Osteocyte (in vitro differentiated cells): ENCODE measurements around the gene NCSTN. TPM values are rescaled to one million over a fixed set of nuclear protein-coding genes. Genes with fewer than 3 reads are reported as not detected.

Source experiments
- DNase-seq: peaks from one replicate; pipeline ENCODE4 v3.0.0; 2021; ENCODE audit warnings: mixed read lengths; ENCODE audit not compliant: unreplicated experiment; ENCODE audit errors: extremely low spot score
- H3K27ac Mint-ChIP-seq: one replicate; pipeline ENCODE4 v1.8.0; 2021; ENCODE audit warnings: mild to moderate bottlenecking, mixed read lengths; ENCODE audit not compliant: unreplicated experiment
- H3K27me3 Mint-ChIP-seq: one replicate; pipeline ENCODE4 v1.8.0; 2021; ENCODE audit warnings: mixed read lengths; ENCODE audit not compliant: unreplicated experiment
- H3K36me3 Mint-ChIP-seq: one replicate; pipeline ENCODE4 v1.8.0; 2021; ENCODE audit warnings: mixed read lengths; ENCODE audit not compliant: unreplicated experiment
- H3K4me1 Mint-ChIP-seq: one replicate; pipeline ENCODE4 v1.8.0; 2021; ENCODE audit warnings: mixed read lengths; ENCODE audit not compliant: unreplicated experiment
- H3K4me3 Mint-ChIP-seq: one replicate; pipeline ENCODE4 v1.8.0; 2021; ENCODE audit warnings: mild to moderate bottlenecking, moderate library complexity, mixed read lengths; ENCODE audit not compliant: unreplicated experiment
- H3K9me3 Mint-ChIP-seq: one replicate; pipeline ENCODE4 v1.8.0; 2021; ENCODE audit warnings: mixed read lengths; ENCODE audit not compliant: unreplicated experiment
- total RNA-seq: library from RNA; stranded (reverse); gene quantifications from 2 replicates; pipeline ENCODE4 v1.2.1, GENCODE V29; 2021
- TF ChIP-seq, protein P1 (sequence below): fragments of 200-600 bp; sonication (generic); IDR thresholded peaks from 2 replicates; pipeline ENCODE4 v1.5.0; 2021; ENCODE audit warnings: antibody characterized with exemption, mild to moderate bottlenecking, moderate library complexity

NCSTN gene
- total RNA-seq, 1 donor from 2014 or later, result 132 TPM

DNA sequence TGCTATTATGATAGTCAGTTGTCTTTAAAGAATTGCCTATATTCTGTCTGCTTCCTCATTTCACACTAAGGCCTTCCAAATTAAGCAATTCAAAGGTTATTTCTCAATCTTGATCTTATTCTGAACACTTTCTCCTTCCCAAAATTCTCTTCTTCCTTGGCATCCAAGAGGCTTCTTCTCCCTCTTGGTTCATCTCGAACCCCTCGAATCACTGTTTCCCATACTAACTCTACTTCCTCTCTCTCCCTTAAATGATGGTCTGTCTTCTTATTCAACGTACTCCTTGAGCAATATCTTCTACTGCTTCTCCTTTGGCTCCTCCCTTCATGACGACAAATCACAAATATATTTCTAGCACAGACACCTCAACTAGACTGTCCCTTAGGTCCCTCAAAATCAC, 4.6 kb upstream of the NCSTN start:
- no peak overlapping the region for H3K27ac Mint-ChIP-seq
- TF ChIP-seq, protein P1, sequence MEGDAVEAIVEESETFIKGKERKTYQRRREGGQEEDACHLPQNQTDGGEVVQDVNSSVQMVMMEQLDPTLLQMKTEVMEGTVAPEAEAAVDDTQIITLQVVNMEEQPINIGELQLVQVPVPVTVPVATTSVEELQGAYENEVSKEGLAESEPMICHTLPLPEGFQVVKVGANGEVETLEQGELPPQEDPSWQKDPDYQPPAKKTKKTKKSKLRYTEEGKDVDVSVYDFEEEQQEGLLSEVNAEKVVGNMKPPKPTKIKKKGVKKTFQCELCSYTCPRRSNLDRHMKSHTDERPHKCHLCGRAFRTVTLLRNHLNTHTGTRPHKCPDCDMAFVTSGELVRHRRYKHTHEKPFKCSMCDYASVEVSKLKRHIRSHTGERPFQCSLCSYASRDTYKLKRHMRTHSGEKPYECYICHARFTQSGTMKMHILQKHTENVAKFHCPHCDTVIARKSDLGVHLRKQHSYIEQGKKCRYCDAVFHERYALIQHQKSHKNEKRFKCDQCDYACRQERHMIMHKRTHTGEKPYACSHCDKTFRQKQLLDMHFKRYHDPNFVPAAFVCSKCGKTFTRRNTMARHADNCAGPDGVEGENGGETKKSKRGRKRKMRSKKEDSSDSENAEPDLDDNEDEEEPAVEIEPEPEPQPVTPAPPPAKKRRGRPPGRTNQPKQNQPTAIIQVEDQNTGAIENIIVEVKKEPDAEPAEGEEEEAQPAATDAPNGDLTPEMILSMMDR, result no peak
- H3K27me3 Mint-ChIP-seq, result no peaks in the 10 kb centered on the region
- peaks cover 35% of the 10 kb centered on the region for H3K36me3 Mint-ChIP-seq
- DNase-seq, result no peak
- H3K4me1 Mint-ChIP-seq, result peaks cover 27% of the 10 kb centered on the region
- H3K4me3 Mint-ChIP-seq, result no peak overlapping the region
- H3K9me3 Mint-ChIP-seq, result no peaks in the 10 kb centered on the region

DNA sequence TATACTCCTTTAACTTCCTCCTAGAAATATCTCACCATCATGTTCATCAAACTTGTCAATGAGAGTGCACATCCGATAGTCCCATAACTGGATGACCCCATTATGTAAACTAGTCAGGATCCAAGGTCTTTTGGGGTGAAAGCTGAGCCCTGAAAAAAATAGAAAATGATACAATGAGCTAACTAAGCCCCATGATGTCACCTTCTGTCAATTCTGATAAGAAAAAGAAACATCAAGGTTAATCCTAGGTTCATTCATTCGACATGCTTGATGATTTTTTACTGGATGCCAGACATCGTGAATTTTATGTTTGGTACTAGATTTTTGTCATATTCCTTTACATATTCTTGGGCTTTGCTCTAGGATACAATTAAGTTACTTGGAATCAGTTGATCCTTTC, 3.0 kb upstream of the NCSTN start:
- peaks cover 32% of the 10 kb centered on the region for H3K36me3 Mint-ChIP-seq
- peaks cover 35% of the 10 kb centered on the region for H3K4me1 Mint-ChIP-seq
- TF ChIP-seq, protein P1, result no peak
- no peak for DNase-seq
- no peaks in the 10 kb centered on the region for H3K27me3 Mint-ChIP-seq
- no peaks in the 10 kb centered on the region for H3K9me3 Mint-ChIP-seq
- no peak overlapping the region for H3K27ac Mint-ChIP-seq
- no peak overlapping the region for H3K4me3 Mint-ChIP-seq

DNA sequence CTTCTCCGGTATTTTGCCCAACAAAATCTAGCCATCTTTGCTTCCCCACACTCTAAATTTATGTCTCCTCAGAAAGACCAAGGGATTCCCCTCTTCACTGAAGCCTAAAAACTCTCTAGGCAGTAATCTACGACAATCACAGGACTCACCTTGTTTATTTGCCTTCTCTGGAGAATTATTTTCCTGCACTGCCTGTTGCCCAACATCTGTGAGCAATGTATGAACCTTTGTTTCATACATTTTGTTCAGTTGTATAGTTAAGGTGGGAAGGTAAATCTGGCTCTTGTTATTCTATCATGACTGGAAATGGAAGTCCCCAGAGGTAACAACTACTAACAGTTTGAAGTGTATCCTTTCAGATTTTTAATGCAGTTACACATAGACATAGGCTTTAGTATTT, 2.3 kb upstream of the NCSTN start:
- H3K4me1 Mint-ChIP-seq, result peaks cover 35% of the 10 kb centered on the region
- no peak overlapping the region for H3K27ac Mint-ChIP-seq

GRCh38 chr1:160342526-160342925, 657 bp upstream of the NCSTN start:
- H3K27ac Mint-ChIP-seq, result peak overlapping the region; percentile 100
- H3K27me3 Mint-ChIP-seq, result no peaks in the 10 kb centered on the region
- TF ChIP-seq, protein P1, result no peak
- DNase-seq, result no peak
- H3K9me3 Mint-ChIP-seq, result no peaks in the 10 kb centered on the region
- H3K4me1 Mint-ChIP-seq, result peaks cover 35% of the 10 kb centered on the region
- H3K4me3 Mint-ChIP-seq, result peak overlapping the region; percentile 100
- peaks cover 33% of the 10 kb centered on the region for H3K36me3 Mint-ChIP-seq

More for the DNA sequence above, 2.3 kb upstream of the NCSTN start:
- peak overlapping the region; percentile 100 for H3K4me3 Mint-ChIP-seq
- no peak for DNase-seq
- no peaks in the 10 kb centered on the region for H3K27me3 Mint-ChIP-seq
- H3K9me3 Mint-ChIP-seq, result no peaks in the 10 kb centered on the region
- peaks cover 32% of the 10 kb centered on the region for H3K36me3 Mint-ChIP-seq
- TF ChIP-seq, protein P1, result no peak

DNA sequence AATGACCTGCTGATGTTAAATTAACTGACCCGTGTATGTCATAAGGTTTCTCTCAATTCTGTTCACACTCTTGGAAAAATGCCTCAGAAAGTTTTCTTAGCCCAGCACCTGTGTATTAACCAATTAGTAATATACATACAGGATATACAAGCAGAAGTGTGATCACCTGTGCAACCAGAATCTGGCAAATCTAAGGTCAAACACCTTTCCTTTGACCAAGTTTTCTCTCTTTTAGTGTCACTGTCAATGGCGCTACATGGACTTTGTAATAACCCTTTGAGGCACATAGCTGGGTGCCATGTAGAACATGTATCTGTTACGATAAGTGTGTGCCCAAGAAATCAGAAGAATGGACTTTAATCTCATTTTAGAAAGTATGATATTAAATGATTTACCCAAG, 1.1 kb downstream of the NCSTN start:
- H3K9me3 Mint-ChIP-seq, result no peaks in the 10 kb centered on the region
- H3K27me3 Mint-ChIP-seq, result no peaks in the 10 kb centered on the region
- DNase-seq, result no peak
- H3K4me1 Mint-ChIP-seq, result peaks cover 34% of the 10 kb centered on the region
- H3K36me3 Mint-ChIP-seq, result peaks cover 17% of the 10 kb centered on the region
- peak overlapping the region; percentile 100 for H3K27ac Mint-ChIP-seq
- peak overlapping the region; percentile 100 for H3K4me3 Mint-ChIP-seq
- TF ChIP-seq, protein P1, result no peak
